ENCODE measurements around the gene FGF19.

FGF19 gene

DNA sequence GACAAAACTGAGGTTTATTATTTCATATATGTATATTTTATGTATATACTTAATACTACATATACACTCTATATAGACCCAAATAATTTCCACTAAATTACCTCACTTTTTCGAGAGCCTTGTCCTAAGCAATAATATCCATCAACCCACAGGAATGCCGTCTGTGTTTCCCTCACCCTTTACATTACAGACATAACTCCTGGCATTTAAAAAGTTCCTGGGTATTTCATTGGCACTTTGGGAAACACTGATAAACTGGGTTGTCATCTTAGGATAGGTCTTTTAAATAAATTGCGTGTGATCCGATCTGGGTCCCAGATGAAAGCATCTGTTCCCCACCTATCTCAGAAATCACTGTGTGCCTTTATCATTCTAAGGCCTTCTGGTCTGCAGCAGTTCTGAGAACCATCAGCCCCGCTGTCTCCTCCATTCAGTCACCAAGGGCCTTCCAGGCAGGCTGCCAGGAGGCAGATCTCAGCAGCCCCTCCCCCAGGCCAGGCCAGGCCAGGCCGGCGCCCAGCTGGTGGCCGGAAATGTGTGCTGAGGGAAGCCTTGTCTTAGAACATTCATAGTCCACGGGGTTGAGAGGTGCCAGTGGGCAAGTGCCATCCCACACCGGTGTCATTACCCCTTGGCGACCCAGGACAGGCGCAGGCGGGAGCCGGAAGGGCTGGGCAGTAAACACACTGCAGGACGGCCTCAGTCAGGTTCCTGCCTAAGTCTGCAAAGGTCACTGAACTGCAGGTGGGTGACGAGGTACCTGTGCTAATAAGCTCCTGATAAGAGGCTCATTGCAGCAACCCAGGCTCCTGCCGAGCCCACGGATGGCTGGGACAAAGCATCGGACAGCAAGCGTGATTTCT is 3.3 kb downstream of the FGF19 start:
- no peak overlapping the region for H3K4me3 ChIP-seq (ENCODE audit: low read depth in 1 of 2, low read length in 2 of 2)
- no peak overlapping the region for H2AFZ ChIP-seq (ENCODE audit: low read depth, low read length)
- no peaks in the 10 kb centered on the region for H3K36me3 ChIP-seq (ENCODE audit: insufficient read depth, low read length)
- no peak overlapping the region for H3K9ac ChIP-seq (ENCODE audit: low read depth, low read length)
- no peak for DNase-seq
- no peaks in the 10 kb centered on the region for H3K9me3 ChIP-seq (ENCODE audit: insufficient read depth, low read length, severe bottlenecking)
- no peak overlapping the region for H3K4me2 ChIP-seq (ENCODE audit: insufficient read depth, low read length)
- peaks cover 5% of the 10 kb centered on the region for H3K27me3 ChIP-seq (ENCODE audit: insufficient read depth, low read length, poor library complexity)
- no peaks in the 10 kb centered on the region for H4K20me1 ChIP-seq (ENCODE audit: insufficient read depth, low read length)
- ATAC-seq (ENCODE audit: insufficient read depth, low read depth): no peak
- no peaks in the 10 kb centered on the region for H3K4me1 ChIP-seq (ENCODE audit: insufficient read depth, low read length)
- H3K27ac ChIP-seq (ENCODE audit: low read length): no peak overlapping the region
- no peak for TF ChIP-seq EZH2 (IDR thresholded peaks at IDR 0.05; ENCODE audit: borderline replicate concordance, low read depth, low read length, severe bottlenecking)
- TF ChIP-seq, protein P1, sequence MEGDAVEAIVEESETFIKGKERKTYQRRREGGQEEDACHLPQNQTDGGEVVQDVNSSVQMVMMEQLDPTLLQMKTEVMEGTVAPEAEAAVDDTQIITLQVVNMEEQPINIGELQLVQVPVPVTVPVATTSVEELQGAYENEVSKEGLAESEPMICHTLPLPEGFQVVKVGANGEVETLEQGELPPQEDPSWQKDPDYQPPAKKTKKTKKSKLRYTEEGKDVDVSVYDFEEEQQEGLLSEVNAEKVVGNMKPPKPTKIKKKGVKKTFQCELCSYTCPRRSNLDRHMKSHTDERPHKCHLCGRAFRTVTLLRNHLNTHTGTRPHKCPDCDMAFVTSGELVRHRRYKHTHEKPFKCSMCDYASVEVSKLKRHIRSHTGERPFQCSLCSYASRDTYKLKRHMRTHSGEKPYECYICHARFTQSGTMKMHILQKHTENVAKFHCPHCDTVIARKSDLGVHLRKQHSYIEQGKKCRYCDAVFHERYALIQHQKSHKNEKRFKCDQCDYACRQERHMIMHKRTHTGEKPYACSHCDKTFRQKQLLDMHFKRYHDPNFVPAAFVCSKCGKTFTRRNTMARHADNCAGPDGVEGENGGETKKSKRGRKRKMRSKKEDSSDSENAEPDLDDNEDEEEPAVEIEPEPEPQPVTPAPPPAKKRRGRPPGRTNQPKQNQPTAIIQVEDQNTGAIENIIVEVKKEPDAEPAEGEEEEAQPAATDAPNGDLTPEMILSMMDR (IDR thresholded peaks at IDR 0.05; ENCODE audit: borderline replicate concordance, extremely low read depth, low read length, poor library complexity, severe bottlenecking): no peak
- no peaks in the 10 kb centered on the region for H3K79me2 ChIP-seq (ENCODE audit: insufficient read depth, low read length)

DNA sequence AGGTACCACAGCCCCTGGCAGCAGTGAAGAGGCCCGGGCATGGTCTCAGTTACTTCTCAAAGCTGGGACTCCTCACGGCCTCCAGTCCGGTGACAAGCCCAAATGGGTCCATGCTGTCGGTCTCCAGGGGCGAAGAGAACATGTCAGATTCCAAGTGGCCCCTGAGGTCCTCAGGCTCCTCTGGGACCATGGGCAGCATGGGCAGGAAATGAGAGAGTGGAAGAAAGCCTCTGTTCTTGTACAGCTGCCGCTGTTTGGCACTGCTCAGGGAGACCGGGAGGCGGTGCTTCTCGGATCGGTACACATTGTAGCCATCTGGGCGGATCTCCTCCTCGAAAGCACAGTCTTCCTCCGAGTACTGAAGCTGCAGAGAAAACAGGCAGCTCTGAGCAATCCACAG is 4.6 kb downstream of the FGF19 start:
- H3K9ac ChIP-seq (ENCODE audit: low read depth, low read length): no peak overlapping the region
- H3K36me3 ChIP-seq (ENCODE audit: insufficient read depth, low read length): no peaks in the 10 kb centered on the region
- H3K9me3 ChIP-seq (ENCODE audit: insufficient read depth, low read length, severe bottlenecking): no peaks in the 10 kb centered on the region
- H3K4me1 ChIP-seq (ENCODE audit: insufficient read depth, low read length): no peaks in the 10 kb centered on the region
- DNase-seq (no peak), ATAC-seq (ENCODE audit: insufficient read depth, low read depth) (no peak)
- no peak overlapping the region for H3K27ac ChIP-seq (ENCODE audit: low read length)
- H2AFZ ChIP-seq (ENCODE audit: low read depth, low read length): no peak overlapping the region
- H4K20me1 ChIP-seq (ENCODE audit: insufficient read depth, low read length): no peaks in the 10 kb centered on the region
- no peak overlapping the region for H3K4me2 ChIP-seq (ENCODE audit: insufficient read depth, low read length)
- TF ChIP-seq, protein P1 (IDR thresholded peaks at IDR 0.05; ENCODE audit: borderline replicate concordance, extremely low read depth, low read length, poor library complexity, severe bottlenecking): no peak
- TF ChIP-seq EZH2 (IDR thresholded peaks at IDR 0.05; ENCODE audit: borderline replicate concordance, low read depth, low read length, severe bottlenecking): no peak
- no peak overlapping the region for H3K4me3 ChIP-seq (ENCODE audit: low read depth in 1 of 2, low read length in 2 of 2)
- no peaks in the 10 kb centered on the region for H3K27me3 ChIP-seq (ENCODE audit: insufficient read depth, low read length, poor library complexity)
- no peaks in the 10 kb centered on the region for H3K79me2 ChIP-seq (ENCODE audit: insufficient read depth, low read length)

DNA sequence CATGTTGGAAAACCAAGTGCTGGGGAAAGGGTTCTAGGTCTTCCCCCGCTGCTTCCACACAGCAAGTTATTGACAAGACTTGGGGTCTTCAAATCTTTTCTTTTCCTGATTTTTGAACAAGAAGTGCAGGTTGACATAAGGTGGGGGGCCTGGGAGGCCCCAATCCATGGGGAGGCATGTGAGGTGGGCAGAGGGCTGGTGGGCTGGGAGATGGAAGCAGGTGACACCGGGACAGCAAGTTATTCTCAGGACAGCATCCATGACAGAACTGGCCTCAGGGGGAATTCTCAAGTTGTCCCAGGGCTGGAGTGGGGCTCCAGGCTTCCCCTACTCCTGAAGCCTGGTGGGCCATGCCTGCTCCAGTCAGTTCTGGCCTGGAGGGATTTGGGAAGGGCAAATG is 5.5 kb downstream of the FGF19 start:
- Histone ChIP-seq H3K27me3 (ENCODE audit: insufficient read depth, low read length, poor library complexity) (no peaks in the 10 kb centered on the region), H3K9me3 (ENCODE audit: insufficient read depth, low read length, severe bottlenecking) (no peaks in the 10 kb centered on the region), H3K27ac (ENCODE audit: low read length) (no peak overlapping the region), H3K79me2 (ENCODE audit: insufficient read depth, low read length) (no peaks in the 10 kb centered on the region), H3K4me1 (ENCODE audit: insufficient read depth, low read length) (no peaks in the 10 kb centered on the region), H3K4me3 (ENCODE audit: low read depth in 1 of 2, low read length in 2 of 2) (no peak overlapping the region), H3K36me3 (ENCODE audit: insufficient read depth, low read length) (no peaks in the 10 kb centered on the region), H3K9ac (ENCODE audit: low read depth, low read length) (no peak overlapping the region), H2AFZ (ENCODE audit: low read depth, low read length) (no peak overlapping the region), H3K4me2 (ENCODE audit: insufficient read depth, low read length) (no peak overlapping the region), H4K20me1 (ENCODE audit: insufficient read depth, low read length) (no peaks in the 10 kb centered on the region)
- ATAC-seq (ENCODE audit: insufficient read depth, low read depth) (no peak), DNase-seq (no peak)
- TF ChIP-seq EZH2 (IDR thresholded peaks at IDR 0.05; ENCODE audit: borderline replicate concordance, low read depth, low read length, severe bottlenecking): no peak
- TF ChIP-seq, protein P1 (IDR thresholded peaks at IDR 0.05; ENCODE audit: borderline replicate concordance, extremely low read depth, low read length, poor library complexity, severe bottlenecking): no peak
